ENCODE results near the gene NKTR. TPM values are rescaled to one million over a fixed set of nuclear protein-coding genes. Genes with fewer than 3 reads are reported as not detected.
A peak's percentile ranks its signal among the peaks of the same experiment; 100 is the strongest.

Gene NKTR
- total and polyA plus RNA-seq, 9 donors = 26.2 to 114 (median 79.8) TPM

- no peaks in the 10 kb centered on the region for H3K36me3 ChIP-seq
- no peak for TF ChIP-seq EP300 (IDR thresholded peaks at IDR 0.05)
- no peak for TF ChIP-seq CTCF (IDR thresholded peaks at IDR 0.05)
- no peak for TF ChIP-seq POLR2A (IDR thresholded peaks at IDR 0.05)
- H3K27me3 ChIP-seq = no peaks in the 10 kb centered on the region
- H3K27ac ChIP-seq = no peak overlapping the region
- no peaks in the 10 kb centered on the region for H3K9me3 ChIP-seq
- H3K4me1 ChIP-seq (ENCODE audit: insufficient read depth) = peaks cover under 1% of the 10 kb centered on the region
- peak in 1 of 5 donors; percentile 13 for DNase-seq
- H3K4me3 ChIP-seq = no peak overlapping the region
- intact Hi-C loops (cut with DNase I) = no loop called here
These were observed 72.6 kb downstream of the NKTR start for GRCh38 chr3:42673082-42673481.

- no peak overlapping the region for H3K27ac ChIP-seq
- no peak overlapping the region for H3K4me3 ChIP-seq
- H3K9me3 ChIP-seq = no peaks in the 10 kb centered on the region
- 43 to 50% (median 49%) methylated on average over 3 of the region's 3 CpGs for WGBS, 3 donors
- no peak for DNase-seq
- no peaks in the 10 kb centered on the region for H3K27me3 ChIP-seq
- TF ChIP-seq POLR2A (IDR thresholded peaks at IDR 0.05) = no peak
- TF ChIP-seq EP300 (IDR thresholded peaks at IDR 0.05) = no peak
- no peak for TF ChIP-seq CTCF (IDR thresholded peaks at IDR 0.05)
- intact Hi-C loops (cut with DNase I) = no loop called here
- H3K36me3 ChIP-seq = no peaks in the 10 kb centered on the region
- no peaks in the 10 kb centered on the region for H3K4me1 ChIP-seq (ENCODE audit: insufficient read depth)
These were observed 73.7 kb downstream of the NKTR start for GRCh38 chr3:42674146-42674545.

- WGBS, 3 donors = 76 to 90% (median 80%) methylated on average over 2 of the region's 2 CpGs
- Histone ChIP-seq H3K4me1 (ENCODE audit: insufficient read depth) (no peaks in the 10 kb centered on the region), H3K36me3 (no peaks in the 10 kb centered on the region), H3K27ac (no peak overlapping the region), H3K4me3 (no peak overlapping the region), H3K9me3 (no peaks in the 10 kb centered on the region), H3K27me3 (no peaks in the 10 kb centered on the region)
- no peak for DNase-seq
- intact Hi-C loops (cut with DNase I) = no loop called here
- TF ChIP-seq POLR2A (IDR thresholded peaks at IDR 0.05) (no peak), CTCF (IDR thresholded peaks at IDR 0.05) (no peak), EP300 (IDR thresholded peaks at IDR 0.05) (no peak)
These were observed 75.4 kb downstream of the NKTR start for GRCh38 chr3:42675909-42676308.

GRCh38 chr3:42678447-42678846 is 78.0 kb downstream of the NKTR start:
- TF ChIP-seq POLR2A (IDR thresholded peaks at IDR 0.05) (no peak), CTCF (IDR thresholded peaks at IDR 0.05) (no peak), EP300 (IDR thresholded peaks at IDR 0.05) (no peak)
- no peaks in the 10 kb centered on the region for H3K9me3 ChIP-seq
- H3K27me3 ChIP-seq = no peaks in the 10 kb centered on the region
- H3K4me3 ChIP-seq = no peak overlapping the region
- DNase-seq = no peak
- no peaks in the 10 kb centered on the region for H3K36me3 ChIP-seq
- intact Hi-C loops (cut with DNase I) = no loop called here
- WGBS, 3 donors = 69 to 86% (median 77%) methylated on average over 2 of the region's 2 CpGs
- no peak overlapping the region for H3K27ac ChIP-seq
- H3K4me1 ChIP-seq (ENCODE audit: insufficient read depth) = no peaks in the 10 kb centered on the region

- H3K4me1 ChIP-seq (ENCODE audit: insufficient read depth) = no peaks in the 10 kb centered on the region
- H3K27me3 ChIP-seq = no peaks in the 10 kb centered on the region
- WGBS, 3 donors = 83 to 97% (median 96%) methylated on average over 1 of the region's 1 CpG
- no peaks in the 10 kb centered on the region for H3K36me3 ChIP-seq
- no peak for DNase-seq
- H3K27ac ChIP-seq = no peak overlapping the region
- no peaks in the 10 kb centered on the region for H3K9me3 ChIP-seq
- TF ChIP-seq CTCF (IDR thresholded peaks at IDR 0.05) = no peak
- no peak for TF ChIP-seq POLR2A (IDR thresholded peaks at IDR 0.05)
- TF ChIP-seq EP300 (IDR thresholded peaks at IDR 0.05) = no peak
- intact Hi-C loops (cut with DNase I) = no loop called here
- no peak overlapping the region for H3K4me3 ChIP-seq
These were observed 79.8 kb downstream of the NKTR start for GRCh38 chr3:42680271-42680670.
